Measurements from ENCODE around the gene ADGRE3.

DNA sequence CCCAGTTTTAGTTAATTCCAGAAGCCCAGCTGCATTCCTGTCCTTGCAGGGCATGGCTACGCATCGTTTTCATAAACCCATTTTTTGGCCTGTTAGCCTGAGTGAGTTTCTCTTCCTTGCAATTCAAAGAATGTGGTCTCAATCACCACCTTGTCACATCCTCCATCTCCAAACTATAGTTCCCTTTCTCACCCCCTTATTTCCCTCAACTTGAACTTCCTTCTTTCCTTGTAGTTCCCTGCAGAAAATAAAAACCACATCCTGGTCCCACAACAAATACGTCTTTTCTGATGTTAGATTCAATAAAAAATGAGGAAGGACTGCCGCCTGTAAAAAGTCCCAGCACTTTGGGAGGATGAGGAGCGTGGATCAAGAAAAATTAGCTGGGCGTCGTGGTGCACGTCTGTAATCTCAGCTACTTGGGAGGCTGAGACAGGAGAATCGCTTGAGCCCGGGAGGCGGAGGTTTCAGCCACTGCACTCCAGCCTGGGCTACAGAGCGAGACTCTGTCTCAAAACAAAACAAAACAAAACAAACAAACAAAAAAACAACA lies 13.2 kb downstream of the ADGRE3 start:
- TF ChIP-seq, protein P1, sequence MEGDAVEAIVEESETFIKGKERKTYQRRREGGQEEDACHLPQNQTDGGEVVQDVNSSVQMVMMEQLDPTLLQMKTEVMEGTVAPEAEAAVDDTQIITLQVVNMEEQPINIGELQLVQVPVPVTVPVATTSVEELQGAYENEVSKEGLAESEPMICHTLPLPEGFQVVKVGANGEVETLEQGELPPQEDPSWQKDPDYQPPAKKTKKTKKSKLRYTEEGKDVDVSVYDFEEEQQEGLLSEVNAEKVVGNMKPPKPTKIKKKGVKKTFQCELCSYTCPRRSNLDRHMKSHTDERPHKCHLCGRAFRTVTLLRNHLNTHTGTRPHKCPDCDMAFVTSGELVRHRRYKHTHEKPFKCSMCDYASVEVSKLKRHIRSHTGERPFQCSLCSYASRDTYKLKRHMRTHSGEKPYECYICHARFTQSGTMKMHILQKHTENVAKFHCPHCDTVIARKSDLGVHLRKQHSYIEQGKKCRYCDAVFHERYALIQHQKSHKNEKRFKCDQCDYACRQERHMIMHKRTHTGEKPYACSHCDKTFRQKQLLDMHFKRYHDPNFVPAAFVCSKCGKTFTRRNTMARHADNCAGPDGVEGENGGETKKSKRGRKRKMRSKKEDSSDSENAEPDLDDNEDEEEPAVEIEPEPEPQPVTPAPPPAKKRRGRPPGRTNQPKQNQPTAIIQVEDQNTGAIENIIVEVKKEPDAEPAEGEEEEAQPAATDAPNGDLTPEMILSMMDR (IDR thresholded peaks at IDR 0.05), result no peak
- TF ChIP-seq ZFX (IDR thresholded peaks at IDR 0.05; ENCODE audit: borderline replicate concordance), result no peak

All from 22Rv1 (cell line).